Skeletal muscle satellite cell (primary cell): ENCODE measurements around the gene NKD1.

ENCODE experiments used
- H3K27me3 ChIP-seq: 2 replicates; pipeline ENCODE4 v1.7.0; 2013; ENCODE audit warnings: low read length; ENCODE audit not compliant: control insufficient read depth, insufficient read depth
- H3K36me3 ChIP-seq: 2 replicates; pipeline ENCODE4 v1.7.0; 2013; ENCODE audit warnings: mild to moderate bottlenecking, control low read depth, low read length; ENCODE audit not compliant: insufficient read depth
- H3K4me1 ChIP-seq: 2 replicates; pipeline ENCODE4 v1.7.0; 2013; ENCODE audit warnings: low read length; ENCODE audit not compliant: control insufficient read depth, insufficient read depth
- H3K4me2 ChIP-seq: 2 replicates; pipeline ENCODE4 v1.7.0; 2013; ENCODE audit warnings: mild to moderate bottlenecking, low read length
- H3K4me3 ChIP-seq: 2 replicates; pipeline ENCODE4 v1.7.0; 2013; ENCODE audit warnings: low read length
- H3K9ac ChIP-seq: 2 replicates; pipeline ENCODE4 v1.7.0; 2013; ENCODE audit warnings: mild to moderate bottlenecking, low read depth, low read length, moderate library complexity
- H3K9me3 ChIP-seq: replicated peaks from 2 replicates; pipeline ENCODE4 v1.7.0; 2013; ENCODE audit warnings: mild to moderate bottlenecking, control low read depth, low read length

NKD1 gene

DNA sequence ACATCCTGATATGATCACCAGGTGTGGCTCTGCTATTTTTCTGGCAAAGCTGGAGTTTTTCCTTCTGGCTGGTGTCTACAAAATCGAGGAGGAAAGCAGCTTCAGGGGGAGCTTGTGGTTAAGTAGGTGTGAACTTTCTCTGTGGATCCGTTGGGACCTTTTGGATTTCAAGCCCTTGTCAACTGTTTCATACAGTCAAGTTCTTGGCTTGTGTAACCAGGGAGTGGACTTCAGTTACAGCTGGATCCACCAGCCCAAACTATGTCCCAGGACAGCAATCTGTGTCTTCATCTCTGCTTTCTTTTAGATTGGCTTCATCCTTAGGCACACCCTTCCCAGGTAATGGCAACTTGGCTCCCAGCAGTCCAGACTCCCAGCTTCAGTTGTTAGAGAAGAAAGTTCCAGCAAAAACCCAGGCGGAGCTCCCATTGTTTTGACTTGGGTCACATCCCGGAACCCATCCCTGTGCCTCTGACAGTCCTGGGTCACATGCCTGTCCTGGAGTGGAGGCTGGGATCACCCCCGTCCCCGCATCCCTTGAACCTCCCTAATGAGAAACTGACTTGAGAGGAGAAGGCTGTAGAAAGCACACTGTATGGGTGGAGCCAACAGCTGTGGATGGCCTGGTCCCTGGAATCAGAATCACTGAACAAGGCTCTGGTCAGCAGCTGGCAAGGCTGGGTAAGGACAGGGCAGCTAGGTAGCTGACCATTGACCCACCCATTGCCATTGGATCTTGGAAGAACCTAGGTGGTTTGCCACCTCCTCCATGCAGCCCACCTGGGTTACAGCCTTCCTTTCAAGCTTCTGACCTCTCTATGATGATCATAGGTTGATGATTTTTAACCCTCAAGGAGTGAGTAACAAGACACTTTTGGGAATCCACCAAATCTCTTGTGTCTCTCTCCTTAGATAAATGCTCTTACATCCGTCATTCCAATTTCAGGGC lies 18.1 kb downstream of the NKD1 start:
- Histone ChIP-seq H3K27me3 (peaks cover 6% of the 10 kb centered on the region), H3K9ac (no peak overlapping the region), H3K9me3 (no peaks in the 10 kb centered on the region), H3K4me2 (no peak overlapping the region), H3K4me1 (no peaks in the 10 kb centered on the region), H3K36me3 (no peaks in the 10 kb centered on the region), H3K4me3 (no peak overlapping the region)

DNA sequence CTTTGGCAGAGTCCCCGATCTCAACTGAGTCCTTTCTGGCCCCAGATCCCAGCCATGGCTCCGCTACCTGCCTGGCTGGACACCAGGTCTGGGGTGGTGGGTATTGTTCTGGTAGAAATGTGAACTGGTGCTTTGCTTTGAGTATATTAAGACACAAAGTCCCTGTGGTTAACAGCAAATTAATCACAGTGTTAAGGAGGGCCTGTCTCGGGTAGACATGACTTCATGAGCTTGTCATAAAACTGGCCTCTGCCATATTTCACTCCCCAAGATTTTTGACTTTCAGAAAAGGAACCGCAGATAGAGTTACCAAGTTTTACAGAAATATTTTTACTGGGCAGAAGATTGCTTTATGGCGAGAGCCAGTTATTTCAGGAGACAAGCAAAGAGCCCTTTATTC lies 19.5 kb downstream of the NKD1 start:
- Histone ChIP-seq H3K9me3 (no peaks in the 10 kb centered on the region), H3K27me3 (peaks cover 6% of the 10 kb centered on the region)

DNA sequence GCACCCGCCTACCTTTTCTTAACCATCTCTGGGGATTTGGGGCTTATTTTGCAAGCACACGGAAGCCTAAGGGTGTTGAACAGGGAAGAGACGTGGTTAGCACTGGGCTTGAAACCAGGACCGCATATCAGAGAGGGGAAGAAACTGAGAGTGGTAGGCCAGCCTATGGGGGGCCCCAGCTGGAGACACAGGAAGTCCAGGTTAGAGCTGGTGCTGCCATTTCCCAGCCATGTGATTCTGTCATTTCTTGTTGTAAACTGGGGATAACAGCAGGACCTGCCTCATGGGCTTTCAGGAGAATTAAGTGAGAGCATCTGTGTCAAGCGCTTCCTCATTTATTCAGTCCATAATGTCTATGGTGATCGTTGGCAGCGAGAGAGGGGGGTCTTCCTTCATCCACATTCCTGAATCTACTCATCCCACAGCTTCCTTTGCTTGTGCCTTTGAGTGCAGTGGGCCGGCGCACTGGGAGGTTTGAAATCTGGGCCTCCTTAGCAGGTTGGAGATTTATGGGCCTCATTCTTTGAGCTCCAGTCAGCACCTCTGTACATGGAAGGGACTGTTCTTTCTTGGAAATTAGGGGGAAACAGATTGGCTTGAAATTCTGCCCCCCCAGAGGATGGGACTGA lies 20.1 kb downstream of the NKD1 start:
- H3K4me1 ChIP-seq: no peaks in the 10 kb centered on the region
- H3K4me2 ChIP-seq: no peak overlapping the region
- H3K9ac ChIP-seq: no peak overlapping the region
- H3K4me3 ChIP-seq: no peak overlapping the region
- H3K27me3 ChIP-seq: peaks cover 6% of the 10 kb centered on the region
- H3K36me3 ChIP-seq: no peaks in the 10 kb centered on the region
- H3K9me3 ChIP-seq: no peaks in the 10 kb centered on the region

More for the DNA sequence above, 19.5 kb downstream of the NKD1 start:
- H3K36me3 ChIP-seq: no peaks in the 10 kb centered on the region
- no peaks in the 10 kb centered on the region for H3K4me1 ChIP-seq
- H3K4me2 ChIP-seq: no peak overlapping the region
- no peak overlapping the region for H3K4me3 ChIP-seq
- H3K9ac ChIP-seq: no peak overlapping the region

DNA sequence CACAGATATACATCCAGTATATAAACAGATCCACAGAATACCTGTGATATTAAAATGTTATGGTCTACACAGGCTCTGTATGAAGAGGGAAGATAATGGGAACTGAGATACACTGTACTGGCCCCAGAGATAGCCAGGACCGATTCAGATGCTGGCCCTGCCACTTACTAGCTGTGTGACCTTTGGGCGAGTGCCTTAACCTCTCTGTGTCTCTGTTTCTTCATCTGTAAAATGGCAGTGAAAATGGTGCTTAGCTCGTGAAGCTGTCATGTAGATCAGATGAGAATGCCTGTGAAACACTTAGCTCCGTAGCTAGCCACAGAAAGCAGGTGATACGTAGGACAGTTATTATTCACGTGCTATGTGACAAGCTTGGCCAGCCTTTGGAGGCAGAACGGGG lies 22.2 kb downstream of the NKD1 start:
- Histone ChIP-seq H3K4me1 (no peaks in the 10 kb centered on the region), H3K4me3 (no peak overlapping the region), H3K27me3 (peaks cover 6% of the 10 kb centered on the region), H3K9ac (no peak overlapping the region), H3K36me3 (no peaks in the 10 kb centered on the region), H3K9me3 (no peaks in the 10 kb centered on the region), H3K4me2 (no peak overlapping the region)

DNA sequence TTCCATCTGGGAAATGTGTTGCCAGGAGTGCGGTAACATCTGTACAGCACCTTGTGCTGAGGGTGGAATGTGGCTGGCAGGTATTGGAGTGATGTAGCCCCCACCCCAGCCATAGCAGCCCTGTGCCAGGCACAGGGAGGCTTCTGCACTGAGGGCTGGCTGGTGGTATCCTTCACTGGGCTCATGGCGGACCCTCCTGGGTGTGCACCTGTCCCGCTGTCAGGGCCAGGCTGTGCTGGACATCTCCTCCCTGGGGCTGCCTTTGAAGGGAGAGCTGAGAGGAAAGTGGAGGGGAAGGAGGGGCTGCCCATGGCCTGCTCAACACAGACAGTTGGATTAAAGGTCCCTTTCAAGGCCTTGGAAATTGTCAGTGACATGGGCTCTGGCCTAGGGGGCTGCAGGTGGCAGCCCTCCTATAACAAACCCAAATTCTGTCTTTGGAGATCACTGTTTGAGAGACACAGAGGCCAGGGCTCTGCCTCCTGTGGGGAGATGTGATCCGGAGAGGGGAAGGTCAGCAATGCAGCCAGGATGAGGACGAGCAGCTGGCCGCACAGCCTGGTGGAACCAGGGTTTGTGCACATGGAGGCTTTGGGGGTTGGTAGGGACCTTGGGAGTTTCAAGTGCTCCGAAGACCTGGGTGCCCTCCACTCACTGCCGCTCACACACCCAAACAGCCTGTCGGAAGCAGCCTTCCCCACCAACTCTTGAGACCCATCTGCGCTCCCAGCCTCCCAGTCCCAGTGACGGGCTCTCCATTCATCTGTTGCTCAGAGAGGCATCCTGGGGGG lies 22.8 kb downstream of the NKD1 start:
- Histone ChIP-seq H3K27me3 (peaks cover 6% of the 10 kb centered on the region), H3K4me3 (no peak overlapping the region), H3K9me3 (no peaks in the 10 kb centered on the region), H3K36me3 (no peaks in the 10 kb centered on the region), H3K9ac (no peak overlapping the region), H3K4me1 (no peaks in the 10 kb centered on the region), H3K4me2 (no peak overlapping the region)

DNA sequence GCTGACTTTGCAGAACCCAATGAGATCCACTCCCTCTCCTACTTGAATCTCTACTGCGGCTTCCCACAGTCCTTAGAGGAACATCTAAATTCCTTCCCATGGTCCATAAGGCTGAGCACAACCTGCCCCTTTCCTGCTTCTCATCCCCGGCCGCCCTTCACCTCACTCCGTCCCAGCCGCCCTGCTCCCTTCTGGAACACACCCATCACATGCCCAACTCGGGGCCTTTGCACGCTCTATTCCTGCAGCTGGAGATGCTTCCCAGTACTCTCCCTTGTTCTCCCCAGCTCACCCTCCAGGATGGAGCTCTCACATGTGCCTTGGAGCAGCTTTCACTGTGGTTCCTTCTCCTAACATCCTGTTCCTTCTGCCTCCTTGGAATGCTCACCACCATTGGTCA lies 23.6 kb downstream of the NKD1 start:
- Histone ChIP-seq H3K4me2 (no peak overlapping the region), H3K36me3 (no peaks in the 10 kb centered on the region), H3K4me1 (no peaks in the 10 kb centered on the region), H3K9me3 (no peaks in the 10 kb centered on the region), H3K27me3 (peaks cover 6% of the 10 kb centered on the region), H3K9ac (no peak overlapping the region), H3K4me3 (no peak overlapping the region)

DNA sequence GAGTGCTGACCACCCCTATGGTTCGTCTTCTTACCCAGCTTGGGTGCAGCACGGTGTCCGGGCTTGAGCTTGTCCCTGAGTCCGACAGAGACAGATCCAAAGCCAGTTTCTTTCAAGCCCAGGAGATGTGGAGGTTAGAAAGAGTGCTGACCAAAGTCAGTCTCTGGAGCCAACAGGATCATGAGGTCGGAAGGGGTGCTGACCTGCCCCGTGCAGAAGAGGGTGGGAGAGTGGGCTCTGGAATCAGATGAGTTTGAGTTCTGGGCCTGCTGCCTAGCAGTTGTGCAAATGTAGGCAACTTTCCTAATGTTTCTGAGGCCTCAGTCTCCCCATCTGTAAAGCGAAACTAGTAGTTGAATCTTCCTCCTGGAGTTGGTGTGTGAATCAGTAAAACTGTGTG lies 24.5 kb downstream of the NKD1 start:
- Histone ChIP-seq H3K4me2 (no peak overlapping the region), H3K9ac (no peak overlapping the region), H3K9me3 (no peaks in the 10 kb centered on the region), H3K27me3 (peaks cover 6% of the 10 kb centered on the region), H3K36me3 (no peaks in the 10 kb centered on the region), H3K4me3 (no peak overlapping the region), H3K4me1 (no peaks in the 10 kb centered on the region)

DNA sequence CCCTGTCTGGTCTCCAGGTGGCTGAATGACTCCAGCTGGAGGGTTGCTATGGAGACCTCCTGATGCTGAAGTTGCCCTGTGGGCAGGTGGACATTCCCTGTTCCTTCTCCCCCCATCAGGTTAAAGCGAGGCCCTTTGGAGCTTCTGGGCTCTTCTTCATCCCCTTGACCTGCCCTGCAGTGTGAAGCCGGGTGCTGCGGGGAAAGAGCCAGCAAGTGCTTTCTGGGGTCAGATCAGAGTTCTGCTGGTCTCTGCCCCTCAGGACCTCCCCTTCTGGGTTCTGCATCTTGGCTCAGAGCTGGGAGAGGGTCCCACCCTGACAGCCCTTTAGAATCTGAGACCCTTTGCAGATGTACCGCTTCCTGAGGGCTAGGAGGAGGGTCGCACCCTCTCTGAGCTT lies 25.1 kb downstream of the NKD1 start:
- no peak overlapping the region for H3K4me2 ChIP-seq
- peaks cover 6% of the 10 kb centered on the region for H3K27me3 ChIP-seq
- H3K4me1 ChIP-seq: no peaks in the 10 kb centered on the region

DNA sequence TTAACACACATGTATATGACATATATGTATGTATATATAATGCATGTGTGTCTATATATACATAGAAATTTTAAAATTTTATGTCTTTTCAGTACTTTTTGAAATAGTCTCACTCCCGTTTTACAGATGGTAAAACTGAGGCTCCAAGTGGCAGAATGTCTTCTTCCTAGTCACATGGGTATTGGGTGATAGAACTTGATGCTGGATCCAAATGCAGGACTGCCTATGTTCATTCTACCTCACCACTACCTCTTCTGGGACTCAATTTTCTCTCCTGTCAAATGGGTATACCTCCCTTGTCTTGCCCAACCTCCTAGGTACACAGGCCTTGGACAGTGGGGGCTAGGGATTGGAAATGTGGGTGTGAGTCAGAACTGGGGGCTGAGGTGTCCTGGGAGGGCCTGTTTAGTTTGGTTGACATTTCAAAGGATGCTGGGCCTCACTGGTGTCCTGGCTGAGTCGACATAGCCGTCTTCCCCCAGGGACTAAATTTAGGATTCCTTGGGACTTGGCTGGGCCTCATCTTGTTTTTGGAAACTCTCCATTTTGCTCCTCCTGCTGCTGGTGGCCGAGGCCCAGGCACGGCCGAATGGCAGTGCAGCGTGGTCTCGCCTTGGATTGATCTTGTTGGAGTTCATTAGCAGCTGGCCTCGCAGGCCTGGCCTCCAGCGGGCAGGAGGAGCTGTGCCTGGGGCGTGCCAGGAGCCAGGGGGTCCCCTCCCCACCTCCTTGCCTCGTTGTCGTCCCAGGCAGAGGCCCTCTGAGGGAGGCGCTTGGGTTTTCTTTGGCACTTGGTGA lies 25.9 kb downstream of the NKD1 start:
- peaks cover 3% of the 10 kb centered on the region for H3K27me3 ChIP-seq

More for the DNA sequence above, 25.1 kb downstream of the NKD1 start:
- Histone ChIP-seq H3K4me3 (no peak overlapping the region), H3K9me3 (no peaks in the 10 kb centered on the region), H3K9ac (no peak overlapping the region), H3K36me3 (no peaks in the 10 kb centered on the region)

DNA sequence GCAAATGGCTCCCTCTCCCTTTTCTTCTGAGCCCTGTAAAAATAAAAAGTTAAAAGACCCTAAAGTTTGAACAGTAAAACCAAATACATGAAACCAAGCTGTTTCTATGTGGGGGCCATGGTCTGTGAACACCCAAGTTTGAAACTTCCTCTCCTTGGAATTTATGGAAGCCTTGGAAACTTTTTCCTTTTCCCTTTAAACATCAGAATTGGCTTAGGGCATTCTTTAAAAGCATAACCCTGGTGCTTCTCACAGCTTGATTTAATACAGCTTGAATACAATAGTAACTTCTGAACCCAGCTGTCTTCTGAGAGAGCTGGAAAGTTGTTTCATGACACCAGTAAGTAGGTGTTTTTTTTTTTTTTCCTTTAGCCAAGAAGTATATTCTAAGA lies 26.5 kb downstream of the NKD1 start:
- Histone ChIP-seq H3K9ac (no peak overlapping the region), H3K27me3 (no peaks in the 10 kb centered on the region), H3K4me1 (no peaks in the 10 kb centered on the region), H3K36me3 (no peaks in the 10 kb centered on the region), H3K9me3 (no peaks in the 10 kb centered on the region), H3K4me2 (no peak overlapping the region), H3K4me3 (no peak overlapping the region)

More for the DNA sequence above, 25.9 kb downstream of the NKD1 start:
- no peaks in the 10 kb centered on the region for H3K36me3 ChIP-seq
- no peak overlapping the region for H3K4me2 ChIP-seq
- H3K9ac ChIP-seq: no peak overlapping the region
- no peaks in the 10 kb centered on the region for H3K4me1 ChIP-seq
- no peak overlapping the region for H3K4me3 ChIP-seq
- H3K9me3 ChIP-seq: no peaks in the 10 kb centered on the region

DNA sequence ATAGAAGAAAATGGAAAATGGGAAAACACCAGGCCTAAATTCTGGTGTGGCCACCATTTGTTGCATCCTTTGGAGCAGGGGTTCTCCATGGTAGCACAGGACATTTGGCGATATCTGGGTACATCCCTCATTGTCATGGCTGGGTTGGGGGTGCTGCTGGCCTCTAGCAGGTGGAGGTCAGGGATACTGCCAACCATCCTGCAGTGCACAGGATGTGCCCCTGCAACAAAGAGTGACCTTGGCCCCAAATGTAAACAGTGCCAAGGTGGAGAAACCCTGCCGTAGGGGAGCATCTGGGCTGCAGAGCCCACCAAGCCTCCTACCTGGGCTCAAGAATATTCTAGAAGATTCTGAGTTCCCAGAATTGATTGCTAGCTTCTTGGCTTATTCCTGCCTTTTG lies 27.5 kb downstream of the NKD1 start:
- Histone ChIP-seq H3K4me3 (no peak overlapping the region), H3K36me3 (no peaks in the 10 kb centered on the region), H3K4me1 (no peaks in the 10 kb centered on the region), H3K4me2 (no peak overlapping the region), H3K9me3 (no peaks in the 10 kb centered on the region), H3K9ac (no peak overlapping the region), H3K27me3 (no peaks in the 10 kb centered on the region)
